Ovary (tissue), 3 donors: ENCODE measurements around the gene FAM153A.
"Not testable (repeated sequence)": the region's sequence is repeated elsewhere in the genome, so short reads cannot be mapped to it uniquely, and the experiment has no call there.

Source experiments
- CTCF ChIP-seq, 3 donors: fragments of 450-650 bp in 2 of 3; fragments of 200-600 bp in 1 of 3; IDR thresholded peaks; one replicate each; pipeline versions ENCODE4 v1.5.1 to v1.8.0; 2016 to 2022; ENCODE audit warnings: antibody characterized with exemption in 3 of 3, mild to moderate bottlenecking in 1 of 3
- EP300 ChIP-seq: sonication (generic); formaldehyde crosslinking; IDR thresholded peaks from one replicate; pipeline ENCODE4 v1.6.1; 2017; ENCODE audit warnings: antibody characterized with exemption
- donor health status: DM: no; HTN: no; CAD: no.

- TF ChIP-seq CTCF (IDR thresholded peaks at IDR 0.05); EP300: not testable (repeated sequence)
These were observed 87.3 kb downstream of the FAM153A start for GRCh38 chr5:177695356-177695930.
